Liver (tissue), 9 donors: ENCODE data around the gene AFP. TPM values are rescaled to one million over a fixed set of nuclear protein-coding genes. Genes with fewer than 3 reads are reported as not detected.
A peak's percentile ranks its signal among the peaks of the same experiment; 100 is the strongest.

Experiments
- DNase-seq: peaks from one replicate; pipeline ENCODE4 v3.0.0-alpha.2; 2017; ENCODE audit warnings: low spot score
- H3K27ac ChIP-seq, 2 donors: one replicate each; pipeline ENCODE4 v1.7.0; 2013; ENCODE audit warnings: inconsistent platforms in 2 of 2, low read length in 2 of 2, control low read depth in 1 of 2, low read depth in 1 of 2, mild to moderate bottlenecking in 1 of 2
- H3K27me3 ChIP-seq, 4 donors: one replicate each; pipeline versions ENCODE4 v1.6.1 to v1.7.0; 2013; ENCODE audit warnings: low read length in 3 of 4, inconsistent platforms in 1 of 4, mild to moderate bottlenecking in 1 of 4, moderate library complexity in 1 of 4; ENCODE audit not compliant: control insufficient read depth in 4 of 4, insufficient read depth in 4 of 4
- H3K36me3 ChIP-seq, 4 donors: one replicate each; pipeline versions ENCODE4 v1.6.1 to v1.7.0; 2013; ENCODE audit warnings: low read length in 3 of 4, mild to moderate bottlenecking in 3 of 4, low read depth in 1 of 4, moderate library complexity in 1 of 4; ENCODE audit not compliant: control insufficient read depth in 4 of 4, insufficient read depth in 3 of 4
- H3K4me1 ChIP-seq, 4 donors: one replicate each; pipeline versions ENCODE4 v1.6.1 to v1.7.0; 2013; ENCODE audit warnings: low read length in 3 of 4, mild to moderate bottlenecking in 3 of 4, moderate library complexity in 1 of 4; ENCODE audit not compliant: control insufficient read depth in 4 of 4, insufficient read depth in 4 of 4
- H3K4me3 ChIP-seq, 3 donors: one replicate each; pipeline versions ENCODE4 v1.6.1 to v1.7.0; 2013; ENCODE audit warnings: low read length in 3 of 3, control low read depth in 1 of 3, low read depth in 1 of 3, mild to moderate bottlenecking in 1 of 3
- H3K9ac ChIP-seq, 2 donors: one replicate each; pipeline ENCODE4 v1.7.0; 2013; ENCODE audit warnings: low read length in 2 of 2, mild to moderate bottlenecking in 2 of 2, moderate library complexity in 2 of 2, control low read depth in 1 of 2, low read depth in 1 of 2
- H3K9me3 ChIP-seq, 4 donors: one replicate each; pipeline versions ENCODE4 v1.6.1 to v1.7.0; 2013; ENCODE audit warnings: low read length in 3 of 4; ENCODE audit not compliant: control insufficient read depth in 4 of 4
- CTCF ChIP-seq: fragments of 150-350 bp; IDR thresholded peaks from 2 replicates; pipeline ENCODE4 v1.5.1; 2017; ENCODE audit warnings: improper control_type of control experiment, low read depth, low read length; ENCODE audit not compliant: missing input control
- EGR1 ChIP-seq, 2 donors: IDR thresholded peaks; 2 replicates each; pipeline ENCODE4 v1.6.1; 2016 to 2018; ENCODE audit warnings: antibody characterized with exemption in 2 of 2, low read depth in 2 of 2
- FOXA1 ChIP-seq: IDR thresholded peaks from 2 replicates; pipeline ENCODE4 v1.6.1; 2016; ENCODE audit warnings: antibody characterized with exemption
- GABPA ChIP-seq, 2 donors: IDR thresholded peaks in 1 of 2; conservative IDR thresholded peaks in 1 of 2; 2 replicates each; pipeline ENCODE4 v1.6.1; 2016; ENCODE audit warnings: antibody characterized with exemption in 2 of 2, mild to moderate bottlenecking in 1 of 2, moderate library complexity in 1 of 2
- HNF4A ChIP-seq, 2 donors: conservative IDR thresholded peaks; 2 replicates each; pipeline ENCODE4 v1.6.1; 2016; ENCODE audit warnings: antibody characterized with exemption in 2 of 2, mild to moderate bottlenecking in 2 of 2
- HNF4G ChIP-seq: IDR thresholded peaks from 2 replicates; pipeline ENCODE4 v1.6.1; 2016; ENCODE audit warnings: antibody characterized with exemption
- JUND ChIP-seq, 2 donors: IDR thresholded peaks; 2 replicates each; pipeline ENCODE4 v1.6.1; 2016; ENCODE audit warnings: antibody characterized with exemption in 2 of 2
- NR2F2 ChIP-seq: IDR thresholded peaks from 2 replicates; pipeline ENCODE4 v1.6.1; 2016; ENCODE audit warnings: antibody characterized with exemption
- RAD21 ChIP-seq, 2 donors: IDR thresholded peaks; 2 replicates each; pipeline ENCODE4 v1.6.1; 2016; ENCODE audit warnings: antibody characterized with exemption in 2 of 2, mild to moderate bottlenecking in 2 of 2
- RXRA ChIP-seq, 2 donors: IDR thresholded peaks; 2 replicates each; pipeline ENCODE4 v1.6.1; 2017 to 2018; ENCODE audit warnings: antibody characterized with exemption in 2 of 2, mild to moderate bottlenecking in 1 of 2
- SP1 ChIP-seq: IDR thresholded peaks from 2 replicates; pipeline ENCODE4 v1.6.1; 2018; ENCODE audit warnings: antibody characterized with exemption, mild to moderate bottlenecking
- TAF1 ChIP-seq: conservative IDR thresholded peaks from 2 replicates; pipeline ENCODE4 v1.6.1; 2016; ENCODE audit warnings: antibody characterized with exemption, mild to moderate bottlenecking
- YY1 ChIP-seq: IDR thresholded peaks from 2 replicates; pipeline ENCODE4 v1.6.1; 2016; ENCODE audit warnings: antibody characterized with exemption, mild to moderate bottlenecking
- WGBS: extraction: QIAGEN DNeasy Blood & Tissue Kit; methylation state at CpG from one replicate; pipeline ENCODE4 v1.1.7; 2013; 5-methylcytosine and 5-hydroxymethylcytosine counted together
- polyA plus RNA-seq, 2 donors: library from polyadenylated mRNA; stranded (reverse) in 1 of 2; unstranded in 1 of 2; fragments of 200-250 nt in 1 of 2; fragments of >200 nt in 1 of 2; fragmentation: Nextera tagmentation in 1 of 2; extraction: Ambion mirVana in 1 of 2; gene quantifications; one replicate each; pipeline versions ENCODE4 v1.2.1 to v1.2.3, GENCODE V29; 2013 to 2015
- total RNA-seq, 2 donors: library from RNA; depleted of rRNA; stranded (reverse); fragments of >200 nt; gene quantifications; one replicate each; pipeline ENCODE4 v1.2.3, GENCODE V29; 2014
- TF ChIP-seq, protein P1 (sequence below): IDR thresholded peaks from 2 replicates; pipeline ENCODE4 v1.6.1; 2016; ENCODE audit warnings: antibody characterized with exemption
- TF ChIP-seq, protein P2 (sequence below): IDR thresholded peaks from 2 replicates; pipeline ENCODE4 v1.6.1; 2016; ENCODE audit warnings: antibody characterized with exemption
- donor health status: healthy.
- donor health status: healthy.
- donor health status: healthy.
- donor health status: healthy.
- donor health status: healthy.

The AFP gene
- total and polyA plus RNA-seq, 4 donors = 1.0 to 3,875 (median 5.7) TPM

DNA sequence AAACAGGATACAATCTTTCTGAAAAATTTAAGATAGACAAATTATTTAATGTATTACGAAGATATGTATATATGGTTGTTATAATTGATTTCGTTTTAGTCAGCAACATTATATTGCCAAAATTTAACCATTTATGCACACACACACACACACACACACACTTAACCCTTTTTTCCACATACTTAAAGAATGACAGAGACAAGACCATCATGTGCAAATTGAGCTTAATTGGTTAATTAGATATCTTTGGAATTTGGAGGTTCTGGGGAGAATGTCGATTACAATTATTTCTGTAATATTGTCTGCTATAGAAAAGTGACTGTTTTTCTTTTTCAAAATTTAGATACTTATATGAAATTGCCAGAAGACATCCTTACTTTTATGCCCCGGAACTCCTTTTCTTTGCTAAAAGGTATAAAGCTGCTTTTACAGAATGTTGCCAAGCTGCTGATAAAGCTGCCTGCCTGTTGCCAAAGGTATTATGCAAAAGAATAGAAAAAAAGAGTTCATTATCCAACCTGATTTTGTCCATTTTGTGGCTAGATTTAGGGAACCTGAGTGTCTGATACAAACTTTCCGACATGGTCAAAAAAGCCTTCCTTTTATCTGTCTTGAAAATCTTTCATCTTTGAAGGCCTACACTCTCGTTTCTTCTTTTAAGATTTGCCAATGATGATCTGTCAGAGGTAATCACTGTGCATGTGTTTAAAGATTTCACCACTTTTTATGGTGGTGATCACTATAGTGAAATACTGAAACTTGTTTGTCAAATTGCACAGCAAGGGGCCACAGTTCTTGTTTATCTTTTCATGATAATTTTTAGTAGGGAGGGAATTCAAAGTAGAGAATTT lies 26.8 kb upstream of the AFP start:
- DNase-seq = no peak
- Histone ChIP-seq H3K4me3 (peak overlapping the region in 2 of 3 donors; percentile 24 to 70), H3K36me3 (peaks cover 2 to 59% (median 31%) of the 10 kb centered on the region in 4 donors), H3K9ac (peak overlapping the region; percentile 3 to 95), H3K27me3 (no peaks in the 10 kb centered on the region), H3K27ac (peak overlapping the region; percentile 48 to 62), H3K9me3 (no peaks in the 10 kb centered on the region), H3K4me1 (peaks cover 0 to 37% (median 18%) of the 10 kb centered on the region in 4 donors)
- 30% methylated on average over 6 of the region's 6 CpGs for WGBS
- peak; percentile 4 to 23 for TF ChIP-seq JUND (IDR thresholded peaks at IDR 0.05)
- TF ChIP-seq EGR1 (IDR thresholded peaks at IDR 0.05; ENCODE audit: low read depth in 2 of 2) = peak in 1 of 2 donors; percentile 26
- peak in 1 of 2 donors; percentile 14 for TF ChIP-seq HNF4A (conservative IDR thresholded peaks at IDR 0.05)
- TF ChIP-seq, protein P1, sequence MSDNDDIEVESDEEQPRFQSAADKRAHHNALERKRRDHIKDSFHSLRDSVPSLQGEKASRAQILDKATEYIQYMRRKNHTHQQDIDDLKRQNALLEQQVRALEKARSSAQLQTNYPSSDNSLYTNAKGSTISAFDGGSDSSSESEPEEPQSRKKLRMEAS = no peak
- no peak for TF ChIP-seq GABPA (IDR thresholded peaks at IDR 0.05 in 1 of 2, conservative IDR thresholded peaks at IDR 0.05 in 1 of 2)
- TF ChIP-seq TAF1 = no peak

DNA sequence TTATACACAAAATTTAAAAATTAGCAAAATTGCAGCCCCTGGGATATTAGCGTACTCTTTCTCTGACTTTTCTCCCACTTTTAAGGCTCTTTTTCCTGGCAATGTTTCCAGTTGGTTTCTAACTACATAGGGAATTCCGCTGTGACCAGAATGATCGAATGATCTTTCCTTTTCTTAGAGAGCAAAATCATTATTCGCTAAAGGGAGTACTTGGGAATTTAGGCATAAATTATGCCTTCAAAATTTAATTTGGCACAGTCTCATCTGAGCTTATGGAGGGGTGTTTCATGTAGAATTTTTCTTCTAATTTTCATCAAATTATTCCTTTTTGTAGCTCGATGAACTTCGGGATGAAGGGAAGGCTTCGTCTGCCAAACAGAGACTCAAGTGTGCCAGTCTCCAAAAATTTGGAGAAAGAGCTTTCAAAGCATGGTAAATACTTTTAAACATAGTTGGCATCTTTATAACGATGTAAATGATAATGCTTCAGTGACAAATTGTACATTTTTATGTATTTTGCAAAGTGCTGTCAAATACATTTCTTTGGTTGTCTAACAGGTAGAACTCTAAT lies 26.0 kb upstream of the AFP start:
- Histone ChIP-seq H3K9me3 (no peaks in the 10 kb centered on the region), H3K4me3 (peak overlapping the region in 2 of 3 donors; percentile 24 to 70), H3K4me1 (peaks cover 0 to 37% (median 18%) of the 10 kb centered on the region in 4 donors), H3K27ac (peak overlapping the region; percentile 48 to 62), H3K9ac (peak overlapping the region; percentile 27 to 95), H3K27me3 (no peaks in the 10 kb centered on the region), H3K36me3 (peaks cover 2 to 63% (median 34%) of the 10 kb centered on the region in 4 donors)
- WGBS = 26% methylated on average over 8 of the region's 8 CpGs
- TF ChIP-seq JUND (IDR thresholded peaks at IDR 0.05) = peak; percentile 1 to 48
- TF ChIP-seq, protein P1 = no peak
- peak; percentile 21 for TF ChIP-seq TAF1
- TF ChIP-seq EGR1 (IDR thresholded peaks at IDR 0.05; ENCODE audit: low read depth in 2 of 2) = peak in 1 of 2 donors; percentile 9
- no peak for DNase-seq

- WGBS = 31% methylated on average over 3 of the region's 3 CpGs
- Histone ChIP-seq H3K4me1 (peaks cover 0 to 37% (median 19%) of the 10 kb centered on the region in 4 donors), H3K4me3 (peak overlapping the region in 1 of 3 donors; percentile 23), H3K9ac (peak overlapping the region in 1 of 2 donors; percentile 95), H3K9me3 (no peaks in the 10 kb centered on the region), H3K27ac (peak overlapping the region; percentile 12 to 47), H3K36me3 (peaks cover 2 to 65% (median 37%) of the 10 kb centered on the region in 4 donors), H3K27me3 (no peaks in the 10 kb centered on the region)
- DNase-seq = no peak
- TF ChIP-seq JUND (IDR thresholded peaks at IDR 0.05) = no peak
- TF ChIP-seq YY1 = no peak
- TF ChIP-seq, protein P1 = no peak
- TF ChIP-seq EGR1 (IDR thresholded peaks at IDR 0.05; ENCODE audit: low read depth in 2 of 2) = peak in 1 of 2 donors; percentile 58
- no peak for TF ChIP-seq NR2F2
- TF ChIP-seq FOXA1 = no peak
- no peak for TF ChIP-seq GABPA (IDR thresholded peaks at IDR 0.05 in 1 of 2, conservative IDR thresholded peaks at IDR 0.05 in 1 of 2)
- TF ChIP-seq, protein P2, sequence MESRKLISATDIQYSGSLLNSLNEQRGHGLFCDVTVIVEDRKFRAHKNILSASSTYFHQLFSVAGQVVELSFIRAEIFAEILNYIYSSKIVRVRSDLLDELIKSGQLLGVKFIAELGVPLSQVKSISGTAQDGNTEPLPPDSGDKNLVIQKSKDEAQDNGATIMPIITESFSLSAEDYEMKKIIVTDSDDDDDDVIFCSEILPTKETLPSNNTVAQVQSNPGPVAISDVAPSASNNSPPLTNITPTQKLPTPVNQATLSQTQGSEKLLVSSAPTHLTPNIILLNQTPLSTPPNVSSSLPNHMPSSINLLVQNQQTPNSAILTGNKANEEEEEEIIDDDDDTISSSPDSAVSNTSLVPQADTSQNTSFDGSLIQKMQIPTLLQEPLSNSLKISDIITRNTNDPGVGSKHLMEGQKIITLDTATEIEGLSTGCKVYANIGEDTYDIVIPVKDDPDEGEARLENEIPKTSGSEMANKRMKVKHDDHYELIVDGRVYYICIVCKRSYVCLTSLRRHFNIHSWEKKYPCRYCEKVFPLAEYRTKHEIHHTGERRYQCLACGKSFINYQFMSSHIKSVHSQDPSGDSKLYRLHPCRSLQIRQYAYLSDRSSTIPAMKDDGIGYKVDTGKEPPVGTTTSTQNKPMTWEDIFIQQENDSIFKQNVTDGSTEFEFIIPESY = peak; percentile 18
- no peak for TF ChIP-seq TAF1
- TF ChIP-seq HNF4A (conservative IDR thresholded peaks at IDR 0.05) = no peak
- no peak for TF ChIP-seq RAD21 (IDR thresholded peaks at IDR 0.05)
- no peak for TF ChIP-seq CTCF
- no peak for TF ChIP-seq HNF4G
- peak; percentile 17 for TF ChIP-seq SP1
- TF ChIP-seq RXRA (IDR thresholded peaks at IDR 0.05) = no peak
Observed at GRCh38 chr4:73410916-73411730, 24.9 kb upstream of the AFP start.
